GM21447 (cell line): ENCODE data around the gene GALNT17.
"Not testable (repeated sequence)": the region's sequence is repeated elsewhere in the genome, so short reads cannot be mapped to it uniquely, and the experiment has no call there.

Experiments used
- ATAC-seq: cut with Tn5 transposase; IDR thresholded peaks from one replicate; pipeline ENCODE4 v1.9.1; 2021; ENCODE audit not compliant: unreplicated experiment

GALNT17 gene

DNA sequence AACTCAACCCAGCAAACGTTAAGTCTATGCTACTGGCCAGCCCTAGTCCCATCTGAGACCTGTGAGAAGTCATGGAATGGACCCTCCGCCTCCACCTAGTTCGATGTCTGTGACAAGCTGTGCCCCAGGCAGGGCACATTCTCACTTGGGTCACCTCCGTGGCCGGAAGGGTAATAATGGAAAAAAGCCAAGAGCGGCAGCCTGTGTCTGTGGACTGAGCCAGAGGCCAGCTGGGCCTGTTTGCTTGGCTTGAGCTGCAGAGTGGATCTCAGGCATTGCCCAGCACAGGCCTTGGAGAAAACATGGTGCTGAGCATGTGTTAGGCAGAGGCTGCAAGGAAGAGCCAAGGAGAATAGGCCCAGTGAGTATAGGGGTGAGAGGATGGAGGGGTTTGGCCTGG lies 97.8 kb downstream of the GALNT17 start:
- no peak for ATAC-seq

DNA sequence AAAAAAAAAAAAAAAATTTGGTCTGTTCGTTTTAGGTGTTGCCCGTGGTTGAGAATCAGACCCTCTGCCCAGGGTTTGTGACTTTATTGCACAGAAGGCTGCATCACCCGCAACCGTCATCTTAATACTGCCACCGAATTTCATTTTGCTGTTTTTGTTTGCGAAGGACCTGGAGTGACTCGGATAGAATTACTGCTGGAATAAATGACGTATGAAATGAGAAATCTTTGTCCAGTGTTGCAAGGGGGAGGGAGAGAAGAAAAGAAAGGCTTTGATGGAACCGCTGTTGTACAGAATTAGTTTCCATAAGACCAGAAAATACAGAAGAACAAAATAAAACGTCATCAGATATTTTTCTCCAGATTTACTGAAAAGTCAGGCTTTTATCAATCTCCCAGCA lies 103.3 kb downstream of the GALNT17 start:
- ATAC-seq: no peak

- ATAC-seq: no peak
Observed at GRCh38 chr7:71236230-71237105, 104.5 kb downstream of the GALNT17 start.

DNA sequence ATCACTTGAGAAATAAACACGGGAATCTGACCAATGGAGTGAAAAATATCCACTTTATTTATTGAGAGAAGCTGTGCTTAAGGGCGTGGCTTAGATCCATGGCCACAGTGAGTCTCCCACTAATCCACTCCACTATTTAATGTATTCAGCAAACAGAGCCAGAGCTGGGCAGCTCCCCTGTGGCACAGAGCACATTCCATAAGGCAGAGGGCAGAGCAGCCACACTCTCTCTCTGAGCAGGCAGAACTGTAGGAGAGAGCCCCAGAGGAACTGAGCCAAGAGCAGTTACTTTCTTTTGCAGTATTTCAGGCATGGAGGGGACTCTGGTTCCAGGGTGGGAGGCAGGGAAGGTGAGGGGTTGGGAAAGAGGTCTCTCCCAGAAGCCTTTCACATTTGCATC lies 106.0 kb downstream of the GALNT17 start:
- ATAC-seq: no peak

GRCh38 chr7:71238581-71239295 lies 106.8 kb downstream of the GALNT17 start:
- ATAC-seq: no peak

- no peak for ATAC-seq
Observed at GRCh38 chr7:71239586-71240268, 107.8 kb downstream of the GALNT17 start.

- no peak for ATAC-seq
Observed at GRCh38 chr7:71243736-71244410, 111.9 kb downstream of the GALNT17 start.

DNA sequence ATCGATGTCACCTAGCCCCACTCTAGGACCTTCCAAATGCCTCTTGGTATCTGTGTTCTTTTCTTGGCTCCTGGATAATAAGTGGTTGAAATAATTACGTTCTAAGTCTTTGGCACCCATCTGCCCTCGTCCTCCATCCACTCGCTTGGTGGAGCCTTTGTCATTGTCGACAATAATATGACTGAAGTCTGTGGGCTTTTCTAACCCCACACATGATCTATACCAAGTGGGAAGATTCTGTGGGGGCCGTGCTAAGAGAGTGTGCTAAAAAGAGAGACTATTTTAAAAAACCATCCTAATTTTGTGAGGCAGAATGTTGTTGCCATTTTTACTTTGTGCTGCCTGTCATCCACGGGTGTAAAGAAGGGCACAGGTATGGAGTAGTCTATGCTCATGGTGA lies 113.1 kb downstream of the GALNT17 start:
- no peak for ATAC-seq

DNA sequence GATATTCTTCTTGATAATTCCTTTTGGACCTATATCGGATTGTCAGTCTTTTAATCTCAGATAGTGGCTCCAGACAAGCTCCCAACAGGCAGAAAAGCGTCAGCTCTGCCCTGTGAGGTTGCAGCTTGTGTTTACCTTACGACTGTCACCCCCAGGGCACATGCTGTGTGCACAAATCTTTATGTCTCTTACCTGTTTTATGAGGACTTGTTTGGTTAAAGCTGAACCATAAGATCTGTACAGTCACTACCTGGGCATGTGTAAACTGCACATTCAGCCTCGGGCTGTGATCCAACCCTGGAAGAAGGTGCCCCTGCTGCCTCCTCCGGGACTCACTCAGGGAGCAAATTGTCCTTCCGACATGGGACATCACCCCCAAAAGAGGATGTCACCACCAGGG lies 119.8 kb downstream of the GALNT17 start:
- ATAC-seq: no peak

DNA sequence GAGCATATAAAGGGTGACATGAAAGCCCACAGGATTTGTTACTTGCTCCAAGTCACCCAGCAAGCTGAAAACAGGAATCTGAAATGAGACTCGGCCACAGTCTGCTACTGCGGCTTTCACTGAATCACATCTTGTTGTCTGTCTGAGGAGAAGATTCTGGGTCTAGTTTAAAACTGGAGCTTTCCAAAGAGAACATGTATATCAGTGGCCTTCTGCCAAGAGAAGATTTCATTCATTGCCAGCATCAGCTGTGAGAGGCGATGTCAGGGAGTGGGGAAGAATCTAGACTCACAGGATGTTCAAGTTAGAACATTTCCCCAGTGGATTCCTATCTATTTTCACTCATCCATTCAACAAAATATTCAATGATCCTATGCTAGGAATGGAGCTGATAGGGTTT lies 122.8 kb downstream of the GALNT17 start:
- no peak for ATAC-seq

DNA sequence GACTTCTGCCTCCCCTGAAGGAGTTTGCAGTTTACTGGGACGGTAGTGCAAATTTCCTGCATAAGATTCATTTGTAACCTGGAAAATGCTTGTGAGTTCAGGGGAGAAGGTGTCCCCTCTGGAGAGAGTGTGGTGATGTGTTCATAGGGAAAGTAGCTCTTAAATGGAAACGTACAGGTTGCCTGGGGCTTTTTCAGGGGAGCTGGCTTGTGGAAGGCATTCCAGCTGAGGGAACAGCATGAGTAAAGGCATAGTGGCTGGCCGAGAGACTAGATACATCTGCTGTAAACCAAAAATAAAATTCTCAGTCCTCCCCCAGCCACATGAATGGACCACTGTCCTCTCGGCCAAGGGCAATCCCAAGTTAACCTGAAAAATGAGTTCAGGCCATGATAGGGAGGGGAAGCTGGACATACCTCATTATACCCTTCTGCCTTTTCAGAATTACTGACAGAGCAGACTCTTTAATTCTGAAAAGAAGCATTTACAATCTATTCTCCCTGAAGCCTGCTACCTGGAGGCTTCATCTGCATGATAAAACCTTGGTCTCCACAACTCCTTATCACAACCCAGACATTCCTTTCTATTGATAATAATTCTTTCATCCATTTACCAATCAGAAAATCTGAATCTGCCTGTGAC lies 123.7 kb downstream of the GALNT17 start:
- no peak for ATAC-seq

- ATAC-seq: no peak
Observed at GRCh38 chr7:71261066-71261465, 129.1 kb downstream of the GALNT17 start.

DNA sequence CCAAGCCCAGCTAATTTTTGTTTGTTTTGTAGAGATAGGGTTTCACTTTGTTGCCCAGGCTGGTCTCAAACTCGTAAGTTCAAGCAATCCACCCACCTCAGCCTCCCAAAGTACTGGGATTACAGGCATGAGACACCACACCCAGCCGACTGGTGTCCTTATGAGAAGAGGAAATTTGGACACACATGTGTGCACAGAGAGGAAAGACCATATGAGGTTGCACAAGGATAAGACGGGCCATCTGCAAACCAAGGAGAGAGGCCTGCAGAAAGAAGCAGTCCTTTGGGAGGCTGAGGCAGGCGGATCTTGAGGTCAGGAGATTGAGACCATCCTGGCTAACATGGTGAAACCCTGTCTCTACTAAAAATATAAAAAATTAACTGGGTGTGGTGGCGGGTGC lies 130.9 kb downstream of the GALNT17 start:
- not testable (repeated sequence) for ATAC-seq

DNA sequence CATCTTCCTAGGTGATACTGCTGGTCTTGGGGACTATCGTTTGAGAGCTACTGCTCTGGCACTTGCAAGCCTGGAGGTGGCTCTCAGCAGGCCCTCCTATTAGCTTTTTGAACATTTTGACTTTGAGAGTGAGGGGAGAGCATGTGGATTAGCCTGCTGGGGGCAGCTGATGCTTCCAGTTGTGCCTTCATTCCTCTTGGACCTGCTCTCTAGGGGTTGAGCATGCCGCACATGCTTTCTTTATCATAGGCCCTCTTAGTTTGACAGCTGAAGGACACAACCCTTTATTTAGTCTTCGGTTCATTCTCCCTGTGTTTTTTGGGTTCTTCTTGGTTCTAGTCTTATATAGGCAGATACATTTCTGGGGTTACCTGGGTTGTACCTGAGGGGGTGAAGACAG lies 132.1 kb downstream of the GALNT17 start:
- no peak for ATAC-seq

DNA sequence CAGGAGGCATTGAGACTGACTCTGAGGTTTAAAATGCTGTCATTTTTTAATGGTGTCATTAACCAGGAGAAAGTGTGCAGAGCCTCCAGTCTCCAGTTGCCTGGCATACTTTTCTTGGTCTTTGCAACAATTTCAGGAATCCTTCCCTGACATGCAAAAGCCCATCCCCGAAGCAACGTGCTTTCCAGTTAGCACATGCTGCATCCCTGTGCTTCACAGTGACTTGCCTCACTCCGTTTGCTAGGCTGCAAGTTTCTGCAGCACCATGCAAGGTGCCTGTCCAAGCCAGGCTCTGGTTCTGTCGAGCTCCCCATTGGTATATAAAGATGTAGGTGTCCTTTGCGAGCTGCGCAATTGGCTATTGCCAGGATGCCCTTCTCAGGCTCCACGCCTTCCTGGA lies 135.0 kb downstream of the GALNT17 start:
- no peak for ATAC-seq

GRCh38 chr7:71267734-71268469 lies 136.0 kb downstream of the GALNT17 start:
- no peak for ATAC-seq

DNA sequence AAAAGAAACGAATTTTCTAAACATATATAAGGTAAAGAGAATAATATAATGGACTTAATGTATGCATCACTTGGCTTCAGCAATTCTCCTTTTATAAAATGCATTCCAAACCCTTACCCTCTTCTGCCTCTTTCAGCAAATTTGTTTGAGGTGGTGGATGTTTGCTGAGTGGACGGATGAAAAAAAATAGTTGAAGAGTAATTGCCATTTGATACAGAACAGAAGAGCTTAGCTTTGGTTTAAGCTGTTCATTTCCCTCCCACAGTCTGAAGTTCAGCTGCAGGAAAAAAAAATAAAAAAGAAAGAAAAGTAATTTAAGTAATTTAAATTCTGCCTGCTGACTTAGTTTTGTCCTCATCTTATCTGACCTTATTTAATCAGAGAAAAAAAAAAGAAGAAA lies 138.6 kb downstream of the GALNT17 start:
- no peak for ATAC-seq

DNA sequence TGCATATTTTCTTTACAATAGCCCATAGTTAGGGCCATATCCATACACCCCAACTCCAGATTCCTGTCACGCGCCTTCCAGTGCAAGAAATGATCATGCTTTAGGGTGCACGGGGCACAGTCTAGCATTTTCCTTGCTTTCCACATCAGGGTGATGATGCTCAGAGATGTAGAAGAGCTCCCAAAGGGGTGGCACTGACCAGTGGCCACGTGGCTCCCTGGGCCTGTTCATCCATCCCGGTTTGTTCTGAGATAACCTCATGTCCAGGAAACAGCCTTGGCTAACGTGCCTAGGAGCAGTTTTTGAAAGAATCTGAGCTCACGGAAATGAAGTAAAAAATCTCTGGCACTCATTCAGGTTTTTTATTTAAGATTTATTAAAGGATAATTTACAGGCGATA lies 139.3 kb downstream of the GALNT17 start:
- ATAC-seq: no peak

DNA sequence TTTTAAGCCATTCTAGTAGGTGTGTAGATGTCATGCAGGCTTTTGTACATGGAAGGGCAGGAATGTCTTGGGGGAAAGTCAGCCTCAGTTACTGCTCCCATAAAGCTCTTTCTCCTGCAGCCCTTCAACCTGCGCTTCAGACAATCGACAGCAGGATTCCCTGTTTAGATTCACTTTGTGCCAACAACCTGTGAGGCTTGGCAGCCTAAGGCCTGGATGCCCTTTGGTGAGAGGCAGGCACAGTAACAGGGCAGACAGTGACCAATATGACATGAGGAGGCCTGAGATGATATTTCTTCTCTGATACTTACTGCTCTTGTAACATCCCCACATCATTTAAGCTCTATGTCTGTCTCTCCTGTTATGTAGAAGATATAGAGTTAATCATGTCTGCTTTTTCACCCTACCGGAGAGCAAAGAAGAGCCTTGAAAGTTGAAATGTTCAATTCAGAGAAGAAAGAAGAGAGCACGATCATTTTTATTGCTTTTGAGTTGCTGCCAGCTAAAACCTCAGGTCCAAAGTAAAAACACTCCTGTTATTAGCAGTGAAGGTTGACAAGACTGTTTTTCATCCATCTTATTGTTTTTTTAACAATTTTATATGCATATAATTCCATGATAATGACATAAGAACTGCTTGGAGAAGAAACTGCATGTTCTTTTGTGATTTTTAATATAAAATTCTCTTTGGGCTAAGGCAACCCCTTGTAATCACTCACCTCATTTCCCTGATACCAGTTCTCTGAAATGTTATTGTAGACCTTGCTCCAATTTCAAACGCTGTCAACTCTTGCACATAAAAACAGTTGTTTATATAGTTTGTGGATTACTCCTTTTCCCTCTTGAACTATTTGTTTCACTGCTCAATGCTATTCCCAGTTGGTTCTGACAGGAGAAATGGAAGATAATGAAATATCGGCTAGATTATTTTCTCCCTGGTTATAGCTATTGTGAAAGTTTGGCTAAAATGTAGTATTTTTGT lies 140.9 kb downstream of the GALNT17 start:
- no peak for ATAC-seq
